Measurements from ENCODE around the gene MRFAP1. TPM values are rescaled to one million over a fixed set of nuclear protein-coding genes. Genes with fewer than 3 reads are reported as not detected.

Gene MRFAP1
- total RNA-seq, 1 donor from 2014 or later, result 255 TPM

DNA sequence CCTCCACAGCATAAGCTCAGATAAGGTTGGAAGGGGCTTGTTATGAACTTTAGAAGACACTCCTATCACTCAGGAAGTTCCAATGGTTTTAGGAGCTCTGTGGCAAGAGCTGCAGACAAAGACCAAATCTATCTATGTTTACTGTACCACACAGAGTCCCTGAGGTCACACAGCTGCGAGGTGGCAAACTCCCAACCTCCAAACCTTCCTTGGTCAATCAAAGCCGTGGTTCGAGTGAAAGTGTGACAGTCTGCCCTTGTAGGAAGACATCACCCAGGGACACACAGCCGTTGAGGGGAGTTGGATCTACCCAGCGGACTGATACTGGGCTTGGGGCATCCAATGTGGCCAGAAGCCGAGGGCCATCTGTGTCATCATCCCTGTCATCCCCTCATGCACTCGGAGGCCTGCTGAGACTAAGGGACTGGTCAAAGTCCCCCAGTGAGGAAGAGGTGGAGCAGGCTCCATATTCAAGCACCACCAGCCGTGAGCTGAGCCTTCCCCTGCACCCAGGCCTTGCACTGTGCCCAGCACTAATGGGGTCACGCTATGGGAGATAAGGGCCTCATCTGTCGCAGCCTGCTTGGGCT lies 38.7 kb upstream of the MRFAP1 start:
- no peak for DNase-seq (ENCODE audit: low read depth)
- TF ChIP-seq, protein P1, sequence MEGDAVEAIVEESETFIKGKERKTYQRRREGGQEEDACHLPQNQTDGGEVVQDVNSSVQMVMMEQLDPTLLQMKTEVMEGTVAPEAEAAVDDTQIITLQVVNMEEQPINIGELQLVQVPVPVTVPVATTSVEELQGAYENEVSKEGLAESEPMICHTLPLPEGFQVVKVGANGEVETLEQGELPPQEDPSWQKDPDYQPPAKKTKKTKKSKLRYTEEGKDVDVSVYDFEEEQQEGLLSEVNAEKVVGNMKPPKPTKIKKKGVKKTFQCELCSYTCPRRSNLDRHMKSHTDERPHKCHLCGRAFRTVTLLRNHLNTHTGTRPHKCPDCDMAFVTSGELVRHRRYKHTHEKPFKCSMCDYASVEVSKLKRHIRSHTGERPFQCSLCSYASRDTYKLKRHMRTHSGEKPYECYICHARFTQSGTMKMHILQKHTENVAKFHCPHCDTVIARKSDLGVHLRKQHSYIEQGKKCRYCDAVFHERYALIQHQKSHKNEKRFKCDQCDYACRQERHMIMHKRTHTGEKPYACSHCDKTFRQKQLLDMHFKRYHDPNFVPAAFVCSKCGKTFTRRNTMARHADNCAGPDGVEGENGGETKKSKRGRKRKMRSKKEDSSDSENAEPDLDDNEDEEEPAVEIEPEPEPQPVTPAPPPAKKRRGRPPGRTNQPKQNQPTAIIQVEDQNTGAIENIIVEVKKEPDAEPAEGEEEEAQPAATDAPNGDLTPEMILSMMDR (IDR thresholded peaks at IDR 0.05; ENCODE audit: insufficient read depth, low read length, poor library complexity, severe bottlenecking), result no peak
- H3K36me3 ChIP-seq (ENCODE audit: control insufficient read depth, insufficient read depth, low read length), result no peaks in the 10 kb centered on the region
- no peak overlapping the region for H3K4me3 ChIP-seq (ENCODE audit: low read depth, low read length)
- H3K27me3 ChIP-seq (ENCODE audit: control insufficient read depth, insufficient read depth, low read length), result no peaks in the 10 kb centered on the region

DNA sequence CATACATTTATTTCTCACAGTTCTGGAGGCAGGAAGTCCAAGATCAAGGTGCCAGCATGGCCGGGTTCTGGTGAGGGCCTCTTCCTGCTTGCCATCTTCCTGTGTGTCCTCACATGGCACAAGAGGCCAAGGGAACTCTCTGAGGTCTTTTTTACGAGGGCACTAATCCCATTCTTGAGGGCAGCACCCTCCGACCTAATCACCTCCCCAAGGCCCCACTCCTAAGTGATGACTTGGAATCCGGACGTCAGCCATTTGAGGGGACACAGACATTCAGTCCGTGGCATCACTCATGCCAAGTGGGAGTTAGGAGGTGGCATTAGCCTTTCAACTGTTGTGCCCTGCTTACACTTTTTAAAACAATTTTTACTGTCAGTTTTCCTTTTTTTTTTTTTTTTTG lies 38.2 kb upstream of the MRFAP1 start:
- TF ChIP-seq, protein P1 (IDR thresholded peaks at IDR 0.05; ENCODE audit: insufficient read depth, low read length, poor library complexity, severe bottlenecking), result no peak
- H3K36me3 ChIP-seq (ENCODE audit: control insufficient read depth, insufficient read depth, low read length), result no peaks in the 10 kb centered on the region
- H3K27me3 ChIP-seq (ENCODE audit: control insufficient read depth, insufficient read depth, low read length), result no peaks in the 10 kb centered on the region
- no peak overlapping the region for H3K4me3 ChIP-seq (ENCODE audit: low read depth, low read length)
- no peak for DNase-seq (ENCODE audit: low read depth)

DNA sequence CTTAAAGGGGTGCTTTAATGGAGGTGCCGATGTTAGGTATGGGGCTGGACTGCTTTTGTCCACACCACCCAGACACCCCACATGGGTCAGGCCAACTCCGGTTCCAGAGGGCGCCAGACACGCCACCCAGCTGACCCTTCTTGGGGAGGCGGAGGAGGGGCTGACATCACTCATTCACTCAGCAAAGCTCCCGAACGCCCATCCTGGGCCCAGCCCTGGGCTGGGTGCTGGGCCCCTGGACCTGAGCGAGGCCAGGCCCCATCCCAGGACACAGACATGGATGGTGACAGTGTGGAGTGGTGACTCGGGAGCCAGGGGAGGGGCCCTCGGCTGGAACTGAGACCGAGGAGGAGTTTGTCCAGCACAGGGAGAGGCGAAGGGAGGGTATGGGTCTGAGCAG lies 37.4 kb upstream of the MRFAP1 start:
- Histone ChIP-seq H3K36me3 (ENCODE audit: control insufficient read depth, insufficient read depth, low read length) (no peaks in the 10 kb centered on the region), H3K4me3 (ENCODE audit: low read depth, low read length) (no peak overlapping the region), H3K27me3 (ENCODE audit: control insufficient read depth, insufficient read depth, low read length) (no peaks in the 10 kb centered on the region)
- DNase-seq (ENCODE audit: low read depth), result no peak
- TF ChIP-seq, protein P1 (IDR thresholded peaks at IDR 0.05; ENCODE audit: insufficient read depth, low read length, poor library complexity, severe bottlenecking), result no peak

DNA sequence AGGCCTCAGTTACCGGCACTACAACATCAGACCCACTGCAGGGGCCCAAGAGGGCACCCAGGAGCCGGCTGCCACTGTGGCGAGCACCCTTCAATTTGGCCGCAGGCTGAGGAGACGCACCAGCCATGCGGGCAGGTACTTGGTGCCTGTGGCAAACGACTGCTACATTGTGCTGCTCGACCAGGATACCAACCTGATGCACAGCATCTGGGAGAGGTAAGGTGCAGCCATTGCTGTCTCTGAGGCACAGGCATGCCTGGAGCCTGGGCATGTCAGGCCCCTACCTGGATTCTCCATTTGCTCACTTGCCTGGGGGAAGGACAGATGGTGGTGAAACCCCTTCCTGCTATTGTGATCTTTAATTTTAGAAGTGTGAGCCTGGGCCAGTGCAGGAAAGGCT lies 35.4 kb upstream of the MRFAP1 start:
- H3K4me3 ChIP-seq (ENCODE audit: low read depth, low read length), result no peak overlapping the region
- TF ChIP-seq, protein P1 (IDR thresholded peaks at IDR 0.05; ENCODE audit: insufficient read depth, low read length, poor library complexity, severe bottlenecking), result no peak
- H3K27me3 ChIP-seq (ENCODE audit: control insufficient read depth, insufficient read depth, low read length), result no peaks in the 10 kb centered on the region
- DNase-seq (ENCODE audit: low read depth), result no peak
- H3K36me3 ChIP-seq (ENCODE audit: control insufficient read depth, insufficient read depth, low read length), result no peaks in the 10 kb centered on the region

DNA sequence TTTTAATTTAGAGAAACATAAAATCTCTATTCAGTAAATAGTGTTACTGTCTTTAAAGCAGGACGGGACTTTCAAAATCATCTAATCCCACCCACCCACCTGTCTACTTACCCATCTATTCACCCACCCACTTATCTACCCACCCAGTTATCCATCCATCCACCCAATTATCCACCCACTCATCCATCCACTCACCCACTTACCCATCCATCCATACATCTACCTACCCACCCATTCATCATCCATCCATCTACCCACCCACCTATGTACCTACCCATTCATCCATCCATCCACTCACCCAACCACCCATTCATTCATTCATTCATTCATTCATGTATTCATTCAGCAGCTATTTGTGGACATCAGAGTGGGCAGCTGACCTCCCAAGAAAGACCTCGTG lies 34.9 kb upstream of the MRFAP1 start:
- Histone ChIP-seq H3K27me3 (ENCODE audit: control insufficient read depth, insufficient read depth, low read length) (no peaks in the 10 kb centered on the region), H3K36me3 (ENCODE audit: control insufficient read depth, insufficient read depth, low read length) (no peaks in the 10 kb centered on the region), H3K4me3 (ENCODE audit: low read depth, low read length) (no peak overlapping the region)
- TF ChIP-seq, protein P1 (IDR thresholded peaks at IDR 0.05; ENCODE audit: insufficient read depth, low read length, poor library complexity, severe bottlenecking), result no peak
- DNase-seq (ENCODE audit: low read depth), result no peak
